Esophagus squamous epithelium (tissue), 5 donors: ENCODE measurements around the gene FGF4. TPM values are rescaled to one million over a fixed set of nuclear protein-coding genes. Genes with fewer than 3 reads are reported as not detected.

Experiments used
- DNase-seq: peaks from one replicate; lab custom pipeline; 2025; lab: John Stamatoyannopoulos, UW
- H3K27ac ChIP-seq, 4 donors: fragments of 200-600 bp; sonication (generic); one replicate each; pipeline ENCODE4 v1.5.1; 2016 to 2019; ENCODE audit warnings: mild to moderate bottlenecking in 1 of 4
- H3K27me3 ChIP-seq, 4 donors: fragments of 200-600 bp; sonication (generic); 1 replicate in 3 of 4; 2 replicates in 1 of 4; pipeline versions ENCODE4 v1.5.1 to v1.6.0; 2017 to 2021; ENCODE audit warnings: antibody characterized with exemption in 1 of 4
- H3K36me3 ChIP-seq, 3 donors: fragments of 200-600 bp; sonication (generic); one replicate each; pipeline ENCODE4 v1.5.1; 2016 to 2019
- H3K4me1 ChIP-seq, 3 donors: fragments of 200-600 bp; sonication (generic); one replicate each; pipeline ENCODE4 v1.5.1; 2017 to 2019
- H3K4me3 ChIP-seq, 4 donors: fragments of 200-600 bp; sonication (generic); 1 replicate in 3 of 4; 2 replicates in 1 of 4; pipeline ENCODE4 v1.5.1; 2016 to 2019; ENCODE audit warnings: mild to moderate bottlenecking in 2 of 4, moderate library complexity in 1 of 4
- H3K9me3 ChIP-seq, 3 donors: fragments of 200-600 bp; sonication (generic); one replicate each; pipeline ENCODE4 v1.5.1; 2016 to 2019
- POLR2A ChIP-seq, 4 donors: fragments of 450-650 bp; IDR thresholded peaks; one replicate each; pipeline ENCODE4 v1.6.1; 2017; ENCODE audit warnings: antibody characterized with exemption in 4 of 4, mild to moderate bottlenecking in 4 of 4, moderate library complexity in 3 of 4
- WGBS, 2 donors: methylation state at CpG; one replicate each; pipeline ENCODE4 v1.1.5; 2018; 5-methylcytosine and 5-hydroxymethylcytosine counted together
- intact Hi-C: fragments of 100-400 bp; cut with DNase I; formaldehyde crosslinking; loops from one replicate; pipeline ENCODE4 v1.15.0; 2022
- total RNA-seq, 4 donors: library from RNA; depleted of rRNA; stranded (reverse); fragments of >200 nt; gene quantifications; one replicate each; pipeline ENCODE4 v1.1.0, GENCODE V29; 2016
- TF ChIP-seq, protein P1 (sequence below), 6 experiments: fragments of 450-650 bp in 4 of 6; fragments of 200-600 bp in 2 of 6; sonication (generic) in 2 of 6; IDR thresholded peaks; one replicate each; pipeline ENCODE4 v1.5.1; 2016 to 2019; ENCODE audit warnings: antibody characterized with exemption in 6 of 6, mild to moderate bottlenecking in 4 of 6, moderate library complexity in 4 of 6
- donor health status: DM: yes; HTN: yes; CAD: no.

FGF4 gene
- total RNA-seq, 4 donors from 2014 or later, result not detected

GRCh38 chr11:69734841-69735240 lies 40.3 kb downstream of the FGF4 start:
- intact Hi-C loops, result no loop called here
- no peak for TF ChIP-seq POLR2A (IDR thresholded peaks at IDR 0.05)
- TF ChIP-seq, protein P1, sequence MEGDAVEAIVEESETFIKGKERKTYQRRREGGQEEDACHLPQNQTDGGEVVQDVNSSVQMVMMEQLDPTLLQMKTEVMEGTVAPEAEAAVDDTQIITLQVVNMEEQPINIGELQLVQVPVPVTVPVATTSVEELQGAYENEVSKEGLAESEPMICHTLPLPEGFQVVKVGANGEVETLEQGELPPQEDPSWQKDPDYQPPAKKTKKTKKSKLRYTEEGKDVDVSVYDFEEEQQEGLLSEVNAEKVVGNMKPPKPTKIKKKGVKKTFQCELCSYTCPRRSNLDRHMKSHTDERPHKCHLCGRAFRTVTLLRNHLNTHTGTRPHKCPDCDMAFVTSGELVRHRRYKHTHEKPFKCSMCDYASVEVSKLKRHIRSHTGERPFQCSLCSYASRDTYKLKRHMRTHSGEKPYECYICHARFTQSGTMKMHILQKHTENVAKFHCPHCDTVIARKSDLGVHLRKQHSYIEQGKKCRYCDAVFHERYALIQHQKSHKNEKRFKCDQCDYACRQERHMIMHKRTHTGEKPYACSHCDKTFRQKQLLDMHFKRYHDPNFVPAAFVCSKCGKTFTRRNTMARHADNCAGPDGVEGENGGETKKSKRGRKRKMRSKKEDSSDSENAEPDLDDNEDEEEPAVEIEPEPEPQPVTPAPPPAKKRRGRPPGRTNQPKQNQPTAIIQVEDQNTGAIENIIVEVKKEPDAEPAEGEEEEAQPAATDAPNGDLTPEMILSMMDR (IDR thresholded peaks at IDR 0.05), result no peak
- H3K36me3 ChIP-seq, result no peaks in the 10 kb centered on the region
- 88 to 100% methylated on average over 1 of the region's 3 CpGs for WGBS, 2 donors
- no peak overlapping the region for H3K27ac ChIP-seq
- peaks cover 0 to 42% (median 0%) of the 10 kb centered on the region in 4 donors for H3K27me3 ChIP-seq
- peaks cover 0 to 31% (median 17%) of the 10 kb centered on the region in 3 donors for H3K9me3 ChIP-seq
- no peak overlapping the region for H3K4me3 ChIP-seq
- DNase-seq, result no peak
- H3K4me1 ChIP-seq, result no peaks in the 10 kb centered on the region

- 86 to 93% methylated on average over 2 of the region's 2 CpGs for WGBS, 2 donors
- intact Hi-C loops, result no loop called here
Measured at GRCh38 chr11:69734367-69734766, 40.8 kb downstream of the FGF4 start.

GRCh38 chr11:69732910-69733309 lies 42.2 kb downstream of the FGF4 start:
- no peak for DNase-seq
- no peak overlapping the region for H3K27ac ChIP-seq
- H3K4me1 ChIP-seq, result no peaks in the 10 kb centered on the region
- no peak overlapping the region for H3K4me3 ChIP-seq
- WGBS, 2 donors, result 51 to 71% methylated on average over 2 to 7 of the region's 7 CpGs
- peaks cover 0 to 16% (median 11%) of the 10 kb centered on the region in 3 donors for H3K9me3 ChIP-seq
- TF ChIP-seq, protein P1 (IDR thresholded peaks at IDR 0.05), result no peak
- no peak for TF ChIP-seq POLR2A (IDR thresholded peaks at IDR 0.05)
- H3K27me3 ChIP-seq, result peaks cover 0 to 58% (median 0%) of the 10 kb centered on the region in 4 donors
- intact Hi-C loops, result no loop called here
- no peaks in the 10 kb centered on the region for H3K36me3 ChIP-seq

More at GRCh38 chr11:69734367-69734766, 40.8 kb downstream of the FGF4 start:
- TF ChIP-seq POLR2A (IDR thresholded peaks at IDR 0.05), result no peak
- no peaks in the 10 kb centered on the region for H3K36me3 ChIP-seq
- H3K27ac ChIP-seq, result no peak overlapping the region
- H3K4me1 ChIP-seq, result no peaks in the 10 kb centered on the region
- no peak for DNase-seq
- H3K9me3 ChIP-seq, result peaks cover 0 to 30% (median 17%) of the 10 kb centered on the region in 3 donors
- H3K27me3 ChIP-seq, result peaks cover 0 to 47% (median 0%) of the 10 kb centered on the region in 4 donors
- no peak overlapping the region for H3K4me3 ChIP-seq

GRCh38 chr11:69731110-69731509 lies 44.0 kb downstream of the FGF4 start:
- Histone ChIP-seq H3K9me3 (peaks cover 0 to 16% (median 11%) of the 10 kb centered on the region in 3 donors), H3K36me3 (no peaks in the 10 kb centered on the region), H3K4me1 (no peaks in the 10 kb centered on the region), H3K27ac (no peak overlapping the region), H3K4me3 (no peak overlapping the region), H3K27me3 (peaks cover 0 to 76% (median 0%) of the 10 kb centered on the region in 4 donors)
- 70 to 73% methylated on average over 2 to 4 of the region's 11 CpGs for WGBS, 2 donors
- DNase-seq, result no peak
- intact Hi-C loops, result no loop called here
- no peak for TF ChIP-seq POLR2A (IDR thresholded peaks at IDR 0.05)
- TF ChIP-seq, protein P1 (IDR thresholded peaks at IDR 0.05), result no peak

- H3K9me3 ChIP-seq, result peaks cover 0 to 16% (median 11%) of the 10 kb centered on the region in 3 donors
- peaks cover 0 to 82% (median 0%) of the 10 kb centered on the region in 4 donors for H3K27me3 ChIP-seq
- H3K4me1 ChIP-seq, result no peaks in the 10 kb centered on the region
- H3K4me3 ChIP-seq, result no peak overlapping the region
- H3K27ac ChIP-seq, result no peak overlapping the region
- intact Hi-C loops, result no loop called here
- DNase-seq, result no peak
- H3K36me3 ChIP-seq, result no peaks in the 10 kb centered on the region
- WGBS, 2 donors, result 63 to 70% methylated on average over 6 to 8 of the region's 8 CpGs
- TF ChIP-seq POLR2A (IDR thresholded peaks at IDR 0.05), result no peak
- TF ChIP-seq, protein P1 (IDR thresholded peaks at IDR 0.05), result no peak
Measured at GRCh38 chr11:69730500-69730899, 44.6 kb downstream of the FGF4 start.
